ENCODE data around the gene ASB1.

The ASB1 gene

DNA sequence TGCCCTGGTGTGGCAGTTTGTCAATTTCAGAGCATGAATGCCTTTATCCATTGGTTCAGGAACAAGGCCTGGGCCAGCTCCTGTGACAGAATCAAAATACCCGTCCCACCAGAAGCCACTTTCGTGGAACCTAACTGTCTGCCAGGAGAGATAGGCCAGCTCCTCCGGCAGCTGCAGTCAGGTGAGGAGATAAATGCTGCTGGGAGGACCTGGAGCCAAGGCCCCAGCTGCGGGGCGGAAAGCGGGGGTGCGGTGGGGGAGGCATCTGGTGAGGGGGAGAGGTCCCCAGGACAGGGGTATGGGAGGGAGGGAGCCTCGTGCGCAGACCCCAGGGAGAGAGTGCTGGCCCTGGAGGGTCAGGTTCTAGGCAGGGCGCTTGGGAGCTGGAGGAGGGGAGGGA lies 4.4 kb upstream of the ASB1 start:
- FAIRE-seq: no peak
- DNase-seq (ENCODE audit: insufficient read length, low spot score): no peak
- TF ChIP-seq POU2F2 (IDR thresholded peaks at IDR 0.05; ENCODE audit: low read depth, low read length) (no peak), PAX5 (IDR thresholded peaks at IDR 0.05; ENCODE audit: insufficient read depth, low read length, severe bottlenecking) (no peak), TAF1 (IDR thresholded peaks at IDR 0.05; ENCODE audit: low read depth, low read length) (no peak), SPI1 (IDR thresholded peaks at IDR 0.05; ENCODE audit: low read depth, low read length) (no peak), POLR2A (IDR thresholded peaks at IDR 0.05; ENCODE audit: low read depth, low read length) (no peak), POLR2AphosphoS5 (IDR thresholded peaks at IDR 0.05; ENCODE audit: low read depth, low read length) (no peak)

GRCh38 chr2:238422940-238423339 lies 3.8 kb upstream of the ASB1 start:
- no peak for FAIRE-seq
- no peak for TF ChIP-seq POU2F2 (IDR thresholded peaks at IDR 0.05; ENCODE audit: low read depth, low read length)
- TF ChIP-seq SPI1 (IDR thresholded peaks at IDR 0.05; ENCODE audit: low read depth, low read length): no peak
- TF ChIP-seq TAF1 (IDR thresholded peaks at IDR 0.05; ENCODE audit: low read depth, low read length): no peak
- no peak for TF ChIP-seq PAX5 (IDR thresholded peaks at IDR 0.05; ENCODE audit: insufficient read depth, low read length, severe bottlenecking)
- DNase-seq (ENCODE audit: insufficient read length, low spot score): no peak

DNA sequence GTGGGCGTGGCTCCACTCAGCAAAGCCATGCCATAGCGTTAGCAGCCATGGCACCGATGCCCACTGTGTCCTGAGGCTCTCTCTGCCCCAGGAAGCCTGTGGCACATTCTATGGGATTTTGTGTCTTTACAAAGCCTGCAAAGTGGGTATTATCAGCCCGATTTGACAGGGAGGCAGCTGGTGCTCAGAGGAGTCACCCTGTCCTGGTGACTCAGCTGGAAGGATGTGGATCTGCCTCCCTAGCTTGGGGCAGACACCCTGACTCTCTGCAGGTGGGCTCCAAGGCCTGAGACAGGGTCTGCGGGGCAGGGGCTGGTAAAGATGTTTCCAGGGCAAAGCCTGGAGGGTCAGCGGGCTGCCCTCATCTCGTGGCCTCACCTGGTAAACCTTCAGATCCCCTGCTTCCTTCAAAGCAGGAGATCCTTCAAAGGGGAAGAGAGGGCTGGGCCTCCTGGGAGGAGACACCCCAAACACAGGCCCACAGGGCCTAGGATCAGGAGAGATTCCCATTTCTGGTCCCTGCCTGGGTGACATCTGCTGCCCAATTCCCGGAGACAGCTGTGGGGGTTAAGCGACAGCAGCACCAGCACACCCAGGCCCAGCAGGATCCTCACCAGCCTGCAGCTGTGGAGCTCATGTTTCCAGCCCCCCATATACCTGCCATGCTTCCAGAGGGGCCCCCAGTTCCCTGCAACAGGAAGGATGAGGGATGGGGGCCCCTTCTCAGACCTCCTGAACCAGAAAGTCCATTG lies 3.0 kb upstream of the ASB1 start:
- TF ChIP-seq POLR2A (IDR thresholded peaks at IDR 0.05; ENCODE audit: low read depth, low read length) (no peak), POU2F2 (IDR thresholded peaks at IDR 0.05; ENCODE audit: low read depth, low read length) (no peak), PAX5 (IDR thresholded peaks at IDR 0.05; ENCODE audit: insufficient read depth, low read length, severe bottlenecking) (no peak), SPI1 (IDR thresholded peaks at IDR 0.05; ENCODE audit: low read depth, low read length) (no peak), TAF1 (IDR thresholded peaks at IDR 0.05; ENCODE audit: low read depth, low read length) (no peak), POLR2AphosphoS5 (IDR thresholded peaks at IDR 0.05; ENCODE audit: low read depth, low read length) (no peak)
- FAIRE-seq: no peak
- DNase-seq (ENCODE audit: insufficient read length, low spot score): no peak

DNA sequence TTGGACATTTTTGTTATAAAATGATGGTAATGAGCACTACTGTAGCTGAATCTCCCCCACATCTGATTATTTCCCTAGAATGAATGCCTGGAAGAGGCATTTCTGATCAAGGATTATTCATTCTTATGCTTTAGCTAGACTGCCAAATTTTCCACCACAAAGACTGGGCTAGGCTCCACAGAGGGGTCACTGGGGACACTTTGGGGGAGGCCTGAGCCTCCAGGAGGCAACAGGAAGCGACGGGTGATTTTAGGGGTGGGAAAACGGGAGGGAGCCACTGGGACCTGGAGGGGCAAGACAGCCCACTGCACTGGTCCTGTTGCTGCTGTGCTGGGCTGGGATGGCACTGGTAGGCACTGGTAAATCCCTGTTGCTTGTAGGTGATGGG lies 2.4 kb upstream of the ASB1 start:
- FAIRE-seq: no peak

GRCh38 chr2:238425505-238425978 lies 1.2 kb upstream of the ASB1 start:
- no peak for DNase-seq (ENCODE audit: insufficient read length, low spot score)
- peak; percentile 31 for FAIRE-seq
- TF ChIP-seq POU2F2 (IDR thresholded peaks at IDR 0.05; ENCODE audit: low read depth, low read length): no peak
- TF ChIP-seq POLR2AphosphoS5 (IDR thresholded peaks at IDR 0.05; ENCODE audit: low read depth, low read length): no peak
- no peak for TF ChIP-seq PAX5 (IDR thresholded peaks at IDR 0.05; ENCODE audit: insufficient read depth, low read length, severe bottlenecking)
- TF ChIP-seq SPI1 (IDR thresholded peaks at IDR 0.05; ENCODE audit: low read depth, low read length): no peak
- no peak for TF ChIP-seq TAF1 (IDR thresholded peaks at IDR 0.05; ENCODE audit: low read depth, low read length)
- TF ChIP-seq POLR2A (IDR thresholded peaks at IDR 0.05; ENCODE audit: low read depth, low read length): no peak

More for the DNA sequence above, 2.4 kb upstream of the ASB1 start:
- no peak for DNase-seq (ENCODE audit: insufficient read length, low spot score)
- TF ChIP-seq POLR2AphosphoS5 (IDR thresholded peaks at IDR 0.05; ENCODE audit: low read depth, low read length) (no peak), TAF1 (IDR thresholded peaks at IDR 0.05; ENCODE audit: low read depth, low read length) (no peak), PAX5 (IDR thresholded peaks at IDR 0.05; ENCODE audit: insufficient read depth, low read length, severe bottlenecking) (no peak), POLR2A (IDR thresholded peaks at IDR 0.05; ENCODE audit: low read depth, low read length) (no peak), POU2F2 (IDR thresholded peaks at IDR 0.05; ENCODE audit: low read depth, low read length) (no peak), SPI1 (IDR thresholded peaks at IDR 0.05; ENCODE audit: low read depth, low read length) (no peak)

GRCh38 chr2:238425979-238426567 lies 654 bp upstream of the ASB1 start:
- DNase-seq (ENCODE audit: insufficient read length, low spot score) (no peak), FAIRE-seq (no peak)
- TF ChIP-seq TAF1 (IDR thresholded peaks at IDR 0.05; ENCODE audit: low read depth, low read length): no peak
- no peak for TF ChIP-seq POLR2AphosphoS5 (IDR thresholded peaks at IDR 0.05; ENCODE audit: low read depth, low read length)
- no peak for TF ChIP-seq PAX5 (IDR thresholded peaks at IDR 0.05; ENCODE audit: insufficient read depth, low read length, severe bottlenecking)
- TF ChIP-seq POU2F2 (IDR thresholded peaks at IDR 0.05; ENCODE audit: low read depth, low read length): no peak
- no peak for TF ChIP-seq POLR2A (IDR thresholded peaks at IDR 0.05; ENCODE audit: low read depth, low read length)

- FAIRE-seq: no peak
Observed at GRCh38 chr2:238427435-238428162, 872 bp downstream of the ASB1 start.

DNA sequence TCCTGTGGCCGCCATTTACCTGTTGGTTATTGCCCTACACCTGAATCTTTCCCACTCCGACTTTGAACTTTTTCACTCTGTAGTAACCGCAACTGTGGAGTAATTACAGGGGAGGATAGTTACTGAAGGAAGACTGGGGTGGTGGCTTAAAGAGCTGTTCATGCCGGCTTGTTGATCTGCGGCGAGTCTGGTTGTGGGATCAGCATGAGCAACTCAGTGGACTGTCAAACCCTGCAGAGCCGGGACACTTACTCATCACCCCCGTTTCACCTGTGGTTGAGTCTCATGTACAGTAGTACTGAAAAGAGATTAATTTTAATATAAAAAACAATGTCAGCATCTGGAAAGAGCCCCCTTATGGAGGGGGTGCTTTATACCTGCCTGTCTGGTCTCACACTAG lies 2.1 kb downstream of the ASB1 start:
- TF ChIP-seq POLR2AphosphoS5 (IDR thresholded peaks at IDR 0.05; ENCODE audit: low read depth, low read length) (no peak), PAX5 (IDR thresholded peaks at IDR 0.05; ENCODE audit: insufficient read depth, low read length, severe bottlenecking) (no peak), TAF1 (IDR thresholded peaks at IDR 0.05; ENCODE audit: low read depth, low read length) (no peak), POU2F2 (IDR thresholded peaks at IDR 0.05; ENCODE audit: low read depth, low read length) (no peak), SPI1 (IDR thresholded peaks at IDR 0.05; ENCODE audit: low read depth, low read length) (no peak), POLR2A (IDR thresholded peaks at IDR 0.05; ENCODE audit: low read depth, low read length) (no peak)
- FAIRE-seq (no peak), DNase-seq (ENCODE audit: insufficient read length, low spot score) (no peak)

More at GRCh38 chr2:238427435-238428162, 872 bp downstream of the ASB1 start:
- no peak for DNase-seq (ENCODE audit: insufficient read length, low spot score)
- TF ChIP-seq SPI1 (IDR thresholded peaks at IDR 0.05; ENCODE audit: low read depth, low read length) (no peak), POLR2A (IDR thresholded peaks at IDR 0.05; ENCODE audit: low read depth, low read length) (no peak), POU2F2 (IDR thresholded peaks at IDR 0.05; ENCODE audit: low read depth, low read length) (no peak), POLR2AphosphoS5 (IDR thresholded peaks at IDR 0.05; ENCODE audit: low read depth, low read length) (no peak), PAX5 (IDR thresholded peaks at IDR 0.05; ENCODE audit: insufficient read depth, low read length, severe bottlenecking) (no peak), TAF1 (IDR thresholded peaks at IDR 0.05; ENCODE audit: low read depth, low read length) (no peak)

- DNase-seq (ENCODE audit: insufficient read length, low spot score) (no peak), FAIRE-seq (no peak)
- TF ChIP-seq POU2F2 (IDR thresholded peaks at IDR 0.05; ENCODE audit: low read depth, low read length) (no peak), POLR2A (IDR thresholded peaks at IDR 0.05; ENCODE audit: low read depth, low read length) (no peak), PAX5 (IDR thresholded peaks at IDR 0.05; ENCODE audit: insufficient read depth, low read length, severe bottlenecking) (no peak), SPI1 (IDR thresholded peaks at IDR 0.05; ENCODE audit: low read depth, low read length) (no peak), TAF1 (IDR thresholded peaks at IDR 0.05; ENCODE audit: low read depth, low read length) (no peak), POLR2AphosphoS5 (IDR thresholded peaks at IDR 0.05; ENCODE audit: low read depth, low read length) (no peak)
Observed at GRCh38 chr2:238430781-238431180, 4.1 kb downstream of the ASB1 start.

All from GM12891 (cell line).